NCI-H82 (cell line): ENCODE measurements around the gene TUBB.

Experiments used
- DNase-seq: peaks from one replicate; lab custom pipeline; 2025; lab: John Stamatoyannopoulos, UW

Gene TUBB

GRCh38 chr6:30687659-30688431 lies 32.3 kb upstream of the TUBB start:
- peak; percentile 54 for DNase-seq

DNA sequence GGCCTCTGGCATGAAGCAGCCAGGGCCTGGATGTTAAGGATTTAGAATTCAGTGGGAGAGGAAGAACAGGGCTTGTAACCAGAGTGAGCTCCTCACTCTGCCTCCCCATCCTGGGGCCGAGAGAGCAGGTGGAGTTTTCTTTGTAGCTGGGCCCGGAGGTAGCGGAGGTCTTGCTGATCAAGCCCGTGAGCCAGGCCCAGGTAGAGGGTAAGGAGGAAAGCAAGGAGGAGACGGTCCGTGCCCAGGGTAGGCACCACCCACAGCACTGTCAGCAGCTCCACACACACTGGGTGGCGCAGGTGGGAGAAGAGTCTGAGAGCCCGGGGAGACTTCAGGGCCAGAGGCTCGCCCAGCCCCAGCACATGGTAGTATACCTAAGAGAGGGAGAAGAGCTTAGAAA lies 31.6 kb upstream of the TUBB start:
- DNase-seq: no peak

GRCh38 chr6:30689022-30689865 lies 30.9 kb upstream of the TUBB start:
- no peak for DNase-seq

- no peak for DNase-seq
Measured at GRCh38 chr6:30689985-30690384, 30.2 kb upstream of the TUBB start.

DNA sequence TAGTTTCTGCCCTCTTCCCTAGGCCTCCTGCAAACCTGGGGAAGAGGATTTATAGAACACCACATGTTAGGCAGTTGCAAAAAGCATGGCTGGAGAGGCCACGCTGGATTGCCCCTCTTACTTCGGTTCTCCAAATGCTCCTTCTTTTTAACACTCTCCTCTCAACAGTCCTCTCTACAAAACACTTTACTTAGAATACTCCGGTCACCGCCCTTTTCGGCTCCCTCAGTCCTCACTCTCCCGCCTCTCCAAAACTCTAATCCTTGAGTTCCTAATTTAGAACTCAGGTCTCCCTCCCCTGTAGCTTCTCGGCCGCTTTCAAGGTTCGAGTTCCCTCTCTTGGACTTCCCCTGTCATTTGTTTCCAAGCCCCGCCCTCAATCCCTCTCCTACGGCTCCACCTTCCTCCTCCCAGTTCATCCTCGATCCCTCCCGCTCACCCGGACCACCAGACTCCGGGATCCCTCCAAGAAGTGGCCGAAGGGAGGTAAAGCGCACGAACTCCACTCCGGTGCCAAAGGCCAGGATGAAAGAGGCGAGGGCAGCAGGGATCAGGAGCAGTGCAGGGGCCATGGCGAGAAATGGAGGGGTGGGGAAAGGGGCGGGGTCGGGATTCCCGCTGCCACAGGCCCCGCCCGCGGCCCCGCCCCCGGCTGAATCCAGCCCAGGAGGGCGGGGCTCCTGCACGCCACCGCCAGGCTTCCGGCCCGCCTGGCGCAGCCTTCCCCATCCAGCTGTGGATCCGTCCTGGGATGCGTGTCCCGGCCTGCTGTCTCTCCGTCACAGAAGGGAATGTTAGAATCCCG lies 29.5 kb upstream of the TUBB start, which contains the start of gene NRM:
TSS of gene NRM (minus strand) at position 582 of the 805 bp plus-strand sequence. CDS start at position 572, 10 bp downstream.
- DNase-seq: peak; percentile 96

- DNase-seq: peak; percentile 90
Measured at GRCh38 chr6:30691208-30691847, 28.8 kb upstream of the TUBB start.

- no peak for DNase-seq
Measured at GRCh38 chr6:30696432-30696831, 23.7 kb upstream of the TUBB start.

GRCh38 chr6:30700340-30700739 lies 19.8 kb upstream of the TUBB start:
- no peak for DNase-seq

DNA sequence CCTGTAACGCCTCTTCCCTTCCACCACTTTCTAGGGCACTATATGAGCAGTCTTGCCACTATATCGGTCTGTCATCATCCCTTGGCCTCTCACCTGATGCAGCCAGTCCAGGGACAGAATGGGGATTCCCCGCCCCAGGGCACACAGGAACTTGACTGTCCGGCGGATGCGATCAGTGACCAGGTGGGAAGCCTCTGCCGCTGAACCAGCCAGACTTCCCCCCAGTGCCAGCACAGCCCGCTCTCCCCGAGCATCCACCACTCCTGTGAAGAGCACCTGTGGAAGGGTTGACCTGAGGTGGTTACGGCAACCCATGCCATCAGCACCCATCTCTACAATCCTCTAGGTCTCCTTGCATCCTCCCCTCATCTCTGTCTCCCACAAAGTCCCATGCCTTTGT lies 17.1 kb upstream of the TUBB start:
- DNase-seq: no peak

GRCh38 chr6:30703821-30704220 lies 16.3 kb upstream of the TUBB start:
- DNase-seq: no peak

GRCh38 chr6:30705620-30706019 lies 14.5 kb upstream of the TUBB start:
- no peak for DNase-seq

DNA sequence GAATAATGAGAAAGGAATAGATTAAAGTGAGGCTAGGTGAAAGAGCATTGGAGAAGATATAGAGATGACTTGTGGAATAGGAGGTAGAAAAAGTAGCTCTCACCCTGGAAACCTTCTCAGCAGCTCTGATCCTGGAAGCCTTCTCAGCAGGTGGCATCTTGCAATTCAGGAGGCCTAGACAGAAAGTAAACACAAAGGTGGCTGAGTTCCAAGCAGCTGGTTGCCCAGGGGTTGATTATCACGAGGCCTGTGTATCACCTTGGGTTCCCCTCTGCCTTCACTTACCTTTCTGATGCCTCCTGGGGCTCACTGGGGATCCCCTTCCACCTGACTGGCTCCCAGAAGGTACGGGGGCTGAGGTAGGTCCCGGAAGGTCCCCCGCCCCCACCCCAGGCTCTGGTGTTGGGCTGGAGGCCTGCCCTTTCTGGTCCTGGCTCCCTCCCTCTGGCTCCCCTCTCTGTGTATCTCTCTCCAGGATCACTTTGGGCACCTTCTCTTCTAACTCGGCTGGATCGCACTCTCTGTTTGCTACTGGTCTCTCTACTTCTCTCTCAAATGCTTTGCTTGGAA lies 12.8 kb upstream of the TUBB start:
- DNase-seq: no peak

GRCh38 chr6:30709101-30709868 lies 10.9 kb upstream of the TUBB start:
- no peak for DNase-seq

DNA sequence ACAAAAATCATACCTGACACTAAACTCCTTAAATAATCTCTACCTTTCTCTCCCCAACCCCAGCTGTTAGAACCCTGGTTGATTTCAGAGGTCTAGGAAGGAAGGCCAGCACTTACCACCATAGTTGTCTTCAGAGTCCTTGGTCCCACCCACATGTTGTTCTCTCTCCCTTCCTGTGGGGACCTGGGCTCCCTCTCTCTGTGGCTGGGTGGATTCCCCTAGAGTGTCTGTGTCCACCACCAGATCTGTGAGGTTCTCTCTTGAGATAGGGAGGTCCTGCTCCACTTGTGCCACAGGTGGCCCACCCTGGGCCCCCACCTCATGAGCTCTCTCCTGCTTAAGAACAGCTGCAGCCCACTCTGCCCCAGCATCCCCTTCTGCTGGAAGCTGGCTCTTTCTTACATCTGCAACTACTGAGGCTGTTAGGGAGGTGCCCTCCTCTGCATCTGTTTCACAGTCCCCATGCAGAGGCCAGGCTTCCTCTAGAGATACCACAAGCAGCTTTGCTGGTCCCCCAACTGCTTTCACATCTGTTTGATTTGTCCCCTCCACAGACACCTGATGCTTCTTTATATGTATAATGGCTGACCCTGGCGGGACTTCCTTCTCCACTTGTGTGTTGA lies 8.3 kb upstream of the TUBB start:
- DNase-seq: no peak

- DNase-seq: no peak
Measured at GRCh38 chr6:30712441-30712945, 7.7 kb upstream of the TUBB start.

- DNase-seq: no peak
Measured at GRCh38 chr6:30714263-30714662, 5.9 kb upstream of the TUBB start.

DNA sequence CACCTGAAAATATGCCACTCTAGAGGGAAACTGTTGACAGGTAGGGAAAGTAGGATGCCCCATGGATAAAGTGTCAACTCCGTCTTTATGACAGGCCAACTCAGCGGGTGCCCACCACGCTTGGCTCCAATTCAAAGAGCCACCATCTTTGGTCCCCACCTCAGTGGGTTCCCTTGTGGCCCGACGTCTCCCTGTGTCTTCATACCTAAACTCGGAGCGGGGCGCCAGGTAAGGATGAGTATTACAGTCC lies 3.3 kb upstream of the TUBB start:
- DNase-seq: no peak

- DNase-seq: peak; percentile 100
Measured at GRCh38 chr6:30717129-30717844, 2.9 kb upstream of the TUBB start, which contains the start of gene MDC1. Gene MDC1 (minus strand): TSS chr6:30717281. CDS start chr6:30715175, 2,106 bp downstream.
